HS-5 (cell line): Measurements from ENCODE around the gene LHPP.

ENCODE experiments used
- DNase-seq: peaks from one replicate; pipeline ENCODE4 v3.0.0-alpha.2; 2012; ENCODE audit warnings: low read depth

LHPP gene

GRCh38 chr10:124658591-124659242, 197.1 kb downstream of the LHPP start:
- DNase-seq = no peak

- no peak for DNase-seq
Observed at GRCh38 chr10:124659380-124659779, 197.8 kb downstream of the LHPP start.

DNA sequence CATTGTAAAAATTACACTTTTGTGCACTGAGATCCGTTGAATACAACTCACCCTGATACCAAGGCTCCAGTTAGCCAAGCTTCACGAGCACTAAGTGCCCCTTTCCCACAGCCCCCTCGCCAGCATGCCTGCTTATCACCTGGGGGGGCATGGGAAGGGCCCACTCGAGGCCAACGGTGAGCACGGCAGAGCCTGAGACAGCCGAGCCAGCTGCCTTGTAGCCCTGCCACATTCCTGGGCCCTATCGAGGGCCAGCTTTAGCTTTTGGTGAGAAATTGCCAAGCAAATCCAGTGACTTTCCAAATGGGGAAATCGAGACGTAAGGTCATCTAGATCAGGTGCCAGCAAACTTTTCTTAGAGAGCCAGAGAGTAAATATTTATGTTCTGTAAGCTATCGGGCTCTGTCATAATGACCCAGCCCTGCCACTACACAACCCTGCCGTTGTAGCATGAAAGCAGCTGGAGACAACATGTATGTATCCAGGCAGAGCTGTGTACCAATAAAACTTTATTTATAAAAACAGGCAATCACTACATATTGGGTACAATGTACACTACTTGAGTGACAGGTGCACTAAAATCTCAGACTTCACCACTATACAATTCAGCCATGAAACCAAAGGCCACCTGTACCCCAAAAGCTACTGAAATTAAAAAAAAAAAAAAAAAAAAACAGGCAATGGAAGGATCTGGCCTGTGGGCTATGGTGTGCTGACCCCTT, 198.9 kb downstream of the LHPP start:
- no peak for DNase-seq

DNA sequence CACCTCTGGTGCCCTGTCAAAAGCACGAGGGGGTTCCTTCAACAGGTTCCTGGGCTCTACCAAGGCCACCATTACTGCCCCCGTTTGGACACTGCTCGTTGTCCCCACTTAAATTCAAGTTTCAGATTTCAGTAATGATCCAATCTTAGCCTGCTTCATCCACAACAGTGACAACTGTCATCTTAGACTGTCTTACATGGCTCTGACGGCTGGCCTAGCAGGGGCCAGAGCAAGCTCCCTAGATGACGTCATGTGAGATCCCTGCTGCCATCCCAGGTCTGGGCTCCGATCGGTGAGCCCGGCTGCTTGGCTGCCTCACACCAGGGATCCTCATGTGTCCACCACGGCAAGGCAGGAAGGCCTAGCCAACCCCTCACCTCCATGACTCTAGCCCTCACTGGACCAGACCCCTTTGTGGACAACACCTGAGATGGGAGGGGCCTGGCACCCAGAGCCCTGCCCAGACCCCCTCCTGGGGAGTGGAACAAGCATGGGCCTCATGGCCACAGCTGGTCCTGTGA, 200.1 kb downstream of the LHPP start:
- no peak for DNase-seq

GRCh38 chr10:124663228-124663627, 201.6 kb downstream of the LHPP start:
- no peak for DNase-seq
